GM19452 (cell line): ENCODE data around the gene OLFM2.
"Not testable (repeated sequence)": the region's sequence is repeated elsewhere in the genome, so short reads cannot be mapped to it uniquely, and the experiment has no call there.

ENCODE experiments used
- ATAC-seq: cut with Tn5 transposase; IDR thresholded peaks from one replicate; pipeline ENCODE4 v1.9.1; 2021; ENCODE audit not compliant: unreplicated experiment

OLFM2 gene

DNA sequence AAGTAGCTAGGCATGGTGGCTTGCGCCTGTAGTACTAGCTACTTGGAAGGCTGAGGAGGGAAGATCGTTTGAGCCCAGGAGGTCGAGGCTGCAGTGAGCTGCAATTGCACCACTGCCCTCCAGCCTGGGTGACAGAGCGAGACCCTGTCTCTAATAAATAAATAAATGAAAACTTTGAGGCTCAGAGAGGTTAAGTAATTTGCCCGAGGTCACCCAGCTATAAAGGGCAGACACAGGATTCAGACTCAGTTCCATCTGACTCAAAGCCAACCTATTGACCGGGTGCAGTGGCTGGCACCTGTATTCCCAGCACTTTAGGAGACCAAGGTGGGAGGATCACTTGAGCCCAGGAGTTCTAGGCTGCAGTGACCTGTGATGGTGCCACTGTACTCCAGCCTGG lies 7.4 kb upstream of the OLFM2 start:
- no peak for ATAC-seq

- no peak for ATAC-seq
These were observed 5.4 kb upstream of the OLFM2 start for GRCh38 chr19:9941671-9942070.

- ATAC-seq: no peak
These were observed 4.9 kb upstream of the OLFM2 start for GRCh38 chr19:9941231-9941630.

DNA sequence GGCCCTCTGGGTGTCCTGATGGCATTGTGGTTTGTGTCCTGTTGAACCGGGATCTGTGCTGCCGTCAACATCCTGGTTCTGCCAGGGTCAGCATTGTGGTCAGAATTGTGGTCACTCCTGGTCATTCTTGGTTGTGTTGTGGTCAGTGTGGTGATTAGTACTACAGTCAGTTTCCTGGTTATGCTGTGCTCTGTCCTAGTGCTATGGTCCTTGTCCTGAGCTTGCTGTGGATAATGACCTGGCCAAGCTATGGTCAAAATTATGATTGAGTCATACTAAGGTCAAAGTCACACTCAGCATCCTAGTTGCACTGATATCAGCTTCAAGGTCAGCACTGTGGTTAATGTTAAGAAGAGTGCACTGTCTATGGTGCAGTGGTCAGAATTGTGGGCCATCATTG lies 4.5 kb upstream of the OLFM2 start:
- no peak for ATAC-seq

DNA sequence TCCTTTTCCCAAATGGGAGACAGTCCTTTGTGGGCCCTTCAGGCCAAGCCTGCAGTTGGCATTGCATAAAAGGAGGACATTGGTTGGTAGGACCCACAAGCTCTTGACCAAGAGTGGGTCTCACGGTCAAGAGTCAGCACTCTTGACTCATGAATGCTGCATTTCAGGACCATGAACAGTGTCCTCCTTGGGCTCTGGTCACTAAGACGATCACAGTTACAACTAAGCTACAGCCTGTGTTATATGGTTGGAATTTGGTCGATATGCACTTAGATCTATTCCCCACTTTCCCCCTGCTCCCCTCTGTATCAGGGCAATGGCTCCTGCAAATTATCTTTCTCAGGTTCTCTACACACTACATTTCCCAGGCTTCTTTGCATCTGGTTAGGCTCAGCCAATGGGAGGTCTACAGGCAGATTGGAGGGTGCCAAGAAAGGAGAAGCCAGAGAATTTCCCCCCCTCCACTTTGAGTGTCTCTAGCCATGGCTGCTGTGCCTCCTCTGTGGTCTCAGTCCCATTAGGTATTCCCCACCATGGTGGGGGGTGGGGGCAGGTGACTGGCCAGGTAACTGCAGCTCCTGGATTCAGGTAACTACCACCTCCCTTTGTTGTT lies 3.1 kb upstream of the OLFM2 start:
- ATAC-seq: no peak

GRCh38 chr19:9937001-9937411 lies 691 bp upstream of the OLFM2 start:
- no peak for ATAC-seq

GRCh38 chr19:9935506-9936325 lies 599 bp downstream of the OLFM2 start:
- no peak for ATAC-seq

DNA sequence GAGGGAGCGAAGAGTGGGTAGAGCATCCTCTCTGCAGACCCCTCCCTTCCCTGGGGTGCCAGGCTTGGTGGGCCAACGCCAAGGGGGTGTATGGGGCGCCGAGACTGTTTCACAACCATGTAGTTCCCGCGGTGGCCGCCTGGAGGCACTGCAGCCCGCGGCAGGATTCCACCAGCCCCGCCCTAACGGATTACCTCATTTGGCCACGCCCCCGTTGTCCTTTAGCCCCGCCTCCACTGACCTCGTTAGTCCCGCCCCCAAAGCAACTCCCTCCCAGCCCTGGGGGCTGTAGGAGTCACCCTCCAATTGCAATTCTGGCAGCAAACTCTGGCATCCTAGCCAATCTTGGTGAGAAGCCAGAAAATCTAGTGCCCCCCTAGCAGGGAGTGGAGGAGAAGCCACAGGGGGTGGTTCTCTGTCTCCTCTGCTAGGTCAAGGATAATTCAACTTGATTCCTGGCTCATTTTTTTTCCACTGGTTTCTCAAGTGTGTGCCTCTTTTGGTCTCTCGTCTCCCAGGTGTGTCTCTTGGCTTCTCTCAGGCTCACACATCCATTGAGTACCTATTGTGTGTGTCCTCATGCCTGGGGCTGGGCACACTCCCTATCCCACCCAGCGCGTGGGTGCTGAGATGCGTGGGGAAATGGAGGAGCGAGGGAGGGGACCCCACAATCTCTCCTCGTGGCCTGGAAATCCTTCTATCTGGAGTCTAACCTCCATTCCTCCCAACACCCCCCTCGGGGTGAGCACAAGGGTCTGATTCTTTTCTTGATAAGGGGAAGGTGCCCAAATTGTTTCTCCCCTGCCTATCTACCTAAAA lies 2.0 kb downstream of the OLFM2 start:
- ATAC-seq: no peak

DNA sequence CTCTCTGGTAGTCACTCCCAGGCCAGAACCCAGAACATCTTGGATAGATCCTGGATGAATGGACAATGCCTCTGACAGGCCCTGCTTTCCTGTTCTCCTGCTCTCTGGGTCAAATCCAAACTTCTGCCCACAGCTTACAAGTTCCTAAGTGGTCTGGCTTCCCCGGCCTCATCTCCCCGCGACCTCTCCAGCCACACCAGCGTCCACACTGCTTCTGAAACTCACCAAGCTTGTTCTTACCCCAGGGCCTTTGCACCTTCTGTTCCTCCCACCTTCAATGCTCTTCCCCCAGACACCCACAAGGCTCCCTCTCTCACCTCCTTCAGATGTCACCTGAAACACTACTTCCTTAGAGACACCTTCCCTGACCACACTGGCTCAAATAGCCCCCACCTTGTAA lies 3.5 kb downstream of the OLFM2 start:
- no peak for ATAC-seq

DNA sequence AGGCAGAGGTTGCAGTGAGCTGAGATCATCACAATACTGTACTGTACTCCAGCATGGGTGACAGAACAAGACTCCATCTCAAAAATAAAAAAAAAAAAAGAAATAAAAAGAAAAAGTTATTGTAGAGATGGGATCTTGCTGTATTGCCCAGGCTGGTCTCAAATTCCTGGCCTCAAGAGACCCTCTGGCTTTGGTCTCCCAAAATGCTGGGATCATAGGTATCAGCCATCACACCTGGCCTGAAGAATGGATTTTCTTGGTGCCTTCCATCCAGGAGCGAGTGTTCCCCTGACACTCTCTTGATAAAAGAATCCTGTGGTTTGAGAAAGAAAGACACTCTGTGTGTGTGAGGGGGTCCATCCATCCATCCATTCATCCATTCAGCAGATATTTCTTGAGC lies 4.7 kb downstream of the OLFM2 start:
- ATAC-seq: no peak

DNA sequence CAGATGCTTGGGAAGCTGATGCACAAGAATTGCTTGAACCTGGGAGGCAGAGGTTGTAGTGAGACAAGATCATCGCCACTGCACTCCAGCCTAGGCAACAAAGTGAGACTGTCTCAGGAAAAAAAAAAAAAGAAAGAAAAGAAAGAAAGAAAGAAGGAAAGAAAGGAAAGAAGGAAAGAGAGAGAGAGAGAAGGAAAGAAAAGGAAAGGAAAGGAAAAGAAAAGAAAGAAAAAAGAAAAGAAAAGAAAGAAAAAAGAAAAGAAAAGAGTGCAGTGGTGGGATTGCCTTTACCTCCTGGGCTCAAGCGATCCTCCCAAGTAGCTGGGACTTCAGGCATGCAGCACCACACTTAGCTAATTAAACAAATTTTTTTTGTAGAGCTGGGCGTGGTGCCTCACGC lies 12.9 kb downstream of the OLFM2 start:
- no peak for ATAC-seq

DNA sequence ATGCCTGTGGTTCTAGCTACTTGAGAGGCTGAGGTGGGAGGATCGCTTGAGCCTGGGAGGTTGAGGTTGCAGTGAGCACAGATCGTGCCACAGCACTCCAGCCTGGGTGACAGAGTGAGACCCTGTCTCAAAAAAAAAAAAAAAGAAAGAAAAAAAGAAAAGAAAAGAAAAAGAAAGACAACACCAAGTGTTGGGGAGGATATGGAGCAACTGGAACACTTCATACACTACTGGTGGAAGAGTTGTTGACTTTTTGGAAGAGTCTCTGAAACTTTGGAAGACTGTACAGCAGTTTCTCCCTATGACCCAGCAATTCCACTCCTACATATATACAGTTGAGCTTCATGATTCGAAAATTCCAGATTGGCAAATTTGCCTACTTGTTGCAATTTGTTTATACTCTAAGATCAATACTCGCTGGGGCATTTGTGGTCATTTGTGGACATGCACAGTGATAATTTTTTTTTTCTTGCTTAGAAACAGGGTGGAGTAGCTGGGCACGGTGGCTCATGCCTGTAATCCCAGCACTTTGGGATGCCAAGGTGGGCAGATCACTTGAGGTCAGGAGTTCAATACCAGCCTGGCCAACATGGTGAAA lies 13.4 kb downstream of the OLFM2 start:
- ATAC-seq: not testable (repeated sequence)

GRCh38 chr19:9917321-9917720 lies 19.0 kb downstream of the OLFM2 start:
- no peak for ATAC-seq

DNA sequence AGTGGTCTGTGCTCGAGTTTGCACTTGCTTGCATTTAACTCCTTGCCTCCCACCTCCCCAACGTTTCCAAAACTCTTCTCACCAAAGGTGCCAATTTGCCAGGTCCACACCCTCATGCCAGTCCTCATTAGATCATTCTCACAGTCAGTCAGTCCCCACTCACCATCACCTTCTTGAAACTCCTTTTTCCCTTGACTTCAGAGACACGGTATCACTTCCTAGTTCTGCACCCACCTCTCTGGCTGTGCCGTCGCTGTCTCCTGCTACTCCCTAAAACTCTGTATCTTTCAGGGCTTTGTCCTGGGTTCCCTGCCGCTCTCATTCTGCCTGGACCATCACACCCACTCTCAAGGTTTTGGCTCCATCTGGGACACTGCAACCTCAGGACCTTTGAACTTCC lies 19.6 kb downstream of the OLFM2 start:
- ATAC-seq: no peak

- ATAC-seq: no peak
These were observed 21.8 kb downstream of the OLFM2 start for GRCh38 chr19:9914315-9915207.

- no peak for ATAC-seq
These were observed 22.4 kb downstream of the OLFM2 start for GRCh38 chr19:9914001-9914314.

DNA sequence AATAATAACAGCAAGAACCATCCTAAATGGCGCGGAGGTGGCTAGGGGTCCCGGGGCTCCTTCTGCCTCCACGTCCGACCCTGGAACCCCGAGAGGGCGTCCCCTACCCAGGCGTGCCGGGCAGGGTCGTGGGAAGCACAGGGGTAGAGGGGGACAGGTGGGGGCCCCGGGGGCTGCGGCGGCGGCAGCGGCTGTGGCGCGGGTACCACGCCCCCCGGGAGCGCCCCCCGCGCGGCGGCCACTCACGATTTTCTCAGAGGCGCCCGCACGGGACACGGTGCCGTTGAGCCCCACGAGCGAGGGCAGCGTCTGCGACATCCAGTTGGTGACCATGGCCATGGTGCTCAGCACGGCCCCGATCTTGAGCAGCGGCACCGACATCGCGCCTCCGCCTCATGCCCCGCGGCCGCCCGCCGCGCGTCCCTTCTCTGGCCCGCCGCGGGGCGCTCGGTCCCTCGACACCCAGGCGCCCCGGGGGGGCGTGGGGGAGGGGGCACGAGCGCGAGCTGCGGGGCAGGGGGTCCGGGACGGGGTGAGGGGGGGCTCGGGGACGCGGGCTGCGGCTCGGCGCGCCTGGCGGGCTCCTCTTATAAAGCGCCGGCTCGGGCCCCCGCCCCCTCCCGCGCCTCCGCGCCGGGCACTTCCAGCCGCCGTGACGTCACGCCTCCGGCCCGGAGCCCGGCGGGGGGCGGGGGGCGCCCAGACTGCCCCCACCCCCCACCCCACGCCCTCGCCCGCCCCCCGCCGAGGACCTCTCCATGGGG lies 22.9 kb downstream of the OLFM2 start:
- ATAC-seq: no peak

- no peak for ATAC-seq
These were observed 23.6 kb downstream of the OLFM2 start for GRCh38 chr19:9912551-9913236.

GRCh38 chr19:9911524-9912185 lies 24.7 kb downstream of the OLFM2 start:
- no peak for ATAC-seq
